HCT116 (cell line): Measurements from ENCODE around the gene SELENON. TPM values are rescaled to one million over a fixed set of nuclear protein-coding genes. Genes with fewer than 3 reads are reported as not detected.

Source experiments
- ATAC-seq: fragments of 200-7000 bp; cut with Tn5 transposase; 2 replicates; pipeline ENCODE4 v1.9.1; 2020; ENCODE audit warnings: mild to moderate bottlenecking, moderate library complexity
- BruUV-seq: library from RNA; stranded (reverse); fragments of 400-500 nt; replicated peaks from 2 replicates; lab custom pipeline; 2021; lab: Mats Ljungman, UMichigan
- CTCF ChIA-PET: fragments of 300-600 bp; sonication (Branson Sonifier 250); formaldehyde crosslinking; loops from one replicate; lab custom pipeline; 2021; ENCODE audit warnings: antibody characterized with exemption; lab: Charles Lee
- POLR2A ChIA-PET: fragments of 300-600, 350-600 bp; sonication (Branson Sonifier 250); formaldehyde crosslinking; loops from one replicate; lab custom pipeline; 2021; ENCODE audit warnings: antibody characterized with exemption; lab: Charles Lee
- RAD21 ChIA-PET, 2 experiments: fragments of 300-600 bp; sonication (Branson Sonifier 250); formaldehyde crosslinking; loops; one replicate each; lab custom pipeline; 2023; ENCODE audit warnings: low total read pairs in 2 of 2; ENCODE audit not compliant: uncharacterized antibody in 2 of 2, unreplicated experiment in 2 of 2, low non-redundant PET in 1 of 2; lab: Charles Lee
- DNase-seq: peaks from one replicate; pipeline ENCODE4 v3.0.0-alpha.2; 2010; ENCODE audit warnings: low read depth, low spot score
- H2AFZ ChIP-seq: fragments of 200-600 bp; shearing (Covaris generic), sonication (generic); 2 replicates; pipeline ENCODE4 v1.6.1; 2017; ENCODE audit warnings: low read depth, mixed run types, mixed read lengths, antibody characterized with exemption, low read length; ENCODE audit not compliant: poor library complexity, severe bottlenecking
- H3K27ac ChIP-seq: 2 replicates; pipeline ENCODE4 v1.5.1; 2012; ENCODE audit warnings: low read depth, low read length
- H3K27me3 ChIP-seq: fragments of 200-600 bp; sonication (generic); 2 replicates; pipeline ENCODE4 v1.6.1; 2016; ENCODE audit warnings: mixed run types, low read length, mixed read lengths; ENCODE audit not compliant: insufficient read depth
- H3K36me3 ChIP-seq, 2 experiments: fragments of 200-500 bp in 1 of 2; fragments of 200-600 bp in 1 of 2; sonication (Bioruptor generic) in 1 of 2; sonication (generic) in 1 of 2; 2 replicates each; pipeline versions ENCODE4 v1.5.1 to v1.6.1; 2014 to 2016; ENCODE audit warnings: low read length in 2 of 2, inconsistent platforms in 1 of 2, mixed read lengths in 1 of 2, mixed run types in 1 of 2; ENCODE audit not compliant: insufficient read depth in 2 of 2, control insufficient read depth in 1 of 2
- H3K4me1 ChIP-seq, 2 experiments: fragments of 200-600 bp in 1 of 2; sonication (generic) in 1 of 2; 2 replicates each; pipeline versions ENCODE4 v1.5.1 to v1.6.1; 2012 to 2017; ENCODE audit warnings: low read length in 2 of 2, inconsistent platforms in 1 of 2, mild to moderate bottlenecking in 1 of 2, mixed read lengths in 1 of 2, mixed run types in 1 of 2, moderate library complexity in 1 of 2; ENCODE audit not compliant: insufficient read depth in 2 of 2, control insufficient read depth in 1 of 2
- H3K4me2 ChIP-seq: fragments of 200-600 bp; sonication (generic); 2 replicates; pipeline ENCODE4 v1.6.1; 2017; ENCODE audit warnings: mixed run types, low read length, mixed read lengths
- H3K4me3 ChIP-seq, 2 experiments: fragments of 200-600 bp in 1 of 2; sonication (generic) in 1 of 2; replicated peaks in 1 of 2; 2 replicates each; pipeline ENCODE4 v1.5.1; 2011 to 2016; ENCODE audit warnings: low read length in 2 of 2, control low read depth in 1 of 2, low read depth in 1 of 2, mild to moderate bottlenecking in 1 of 2, mixed read lengths in 1 of 2, mixed run types in 1 of 2
- H3K79me2 ChIP-seq: fragments of 200-600 bp; sonication (generic); 2 replicates; pipeline ENCODE4 v1.6.1; 2017; ENCODE audit warnings: mild to moderate bottlenecking, mixed run types, low read length, moderate library complexity, mixed read lengths; ENCODE audit not compliant: insufficient read depth
- H3K9ac ChIP-seq: fragments of 200-600 bp; sonication (generic); 2 replicates; pipeline ENCODE4 v1.6.1; 2016; ENCODE audit warnings: low read length, mixed read lengths
- H3K9me2 ChIP-seq: fragments of 200-600 bp; sonication (generic), shearing (Covaris generic); 2 replicates; pipeline ENCODE4 v1.6.1; 2017; ENCODE audit warnings: mixed run types, mild to moderate bottlenecking, moderate library complexity; ENCODE audit not compliant: insufficient read depth
- H3K9me3 ChIP-seq, 2 experiments: fragments of 200-500 bp in 1 of 2; fragments of 200-600 bp in 1 of 2; sonication (Bioruptor generic) in 1 of 2; sonication (generic) in 1 of 2; 2 replicates each; pipeline ENCODE4 v1.6.1; 2014 to 2017; ENCODE audit warnings: low read length in 2 of 2, mixed read lengths in 2 of 2, inconsistent platforms in 1 of 2, low read depth in 1 of 2, mild to moderate bottlenecking in 1 of 2, mixed run types in 1 of 2, moderate library complexity in 1 of 2; ENCODE audit not compliant: control insufficient read depth in 1 of 2, insufficient read depth in 1 of 2
- H4K20me1 ChIP-seq: fragments of 200-600 bp; sonication (generic), shearing (Covaris generic); 2 replicates; pipeline ENCODE4 v1.6.1; 2017; ENCODE audit warnings: mixed run types, mild to moderate bottlenecking, moderate library complexity; ENCODE audit not compliant: insufficient read depth
- CEBPB ChIP-seq: IDR thresholded peaks from 2 replicates; pipeline ENCODE4 v1.6.1; 2012; ENCODE audit warnings: low read depth
- ELF1 ChIP-seq: IDR thresholded peaks from 2 replicates; pipeline ENCODE4 v1.6.1; 2012; ENCODE audit warnings: low read depth, borderline replicate concordance
- EZH2 ChIP-seq: fragments of 200-600 bp; sonication (generic); IDR thresholded peaks from 2 replicates; pipeline ENCODE4 v1.6.1; 2017; ENCODE audit warnings: antibody characterized with exemption, mixed run types
- EZH2phosphoT487 ChIP-seq: fragments of 200-600 bp; IDR thresholded peaks from 2 replicates; pipeline ENCODE4 v1.6.1; 2018; ENCODE audit warnings: antibody characterized with exemption, borderline replicate concordance
- JUND ChIP-seq: IDR thresholded peaks from 2 replicates; pipeline ENCODE4 v1.6.1; 2012
- POLR2AphosphoS5 ChIP-seq: IDR thresholded peaks from 2 replicates; pipeline ENCODE4 v1.6.1; 2011; ENCODE audit warnings: mild to moderate bottlenecking, low read depth, low read length, moderate library complexity
- SIN3A ChIP-seq: IDR thresholded peaks from 2 replicates; pipeline ENCODE4 v1.6.1; 2012; ENCODE audit warnings: low read depth
- intact Hi-C: fragments of 100-400 bp; cut with micrococcal nuclease; formaldehyde crosslinking; loops from 2 replicates; pipeline ENCODE4 v1.10.0; 2022
- total RNA-seq: library from RNA; stranded (reverse); gene quantifications from one replicate; pipeline ENCODE4 v1.2.1, GENCODE V29; 2021; ENCODE audit not compliant: unreplicated experiment
- TF ChIP-seq, protein P1 (sequence below), 3 experiments: fragments of 200-600 bp in 1 of 3; sonication (generic) in 1 of 3; IDR thresholded peaks in 2 of 3; conservative IDR thresholded peaks in 1 of 3; 2 replicates each; pipeline ENCODE4 v1.5.1; 2012 to 2017; ENCODE audit warnings: low read depth in 2 of 3, low read length in 2 of 3, antibody characterized with exemption in 1 of 3, borderline replicate concordance in 1 of 3, control low read depth in 1 of 3, mild to moderate bottlenecking in 1 of 3, mixed read lengths in 1 of 3, mixed run types in 1 of 3, moderate library complexity in 1 of 3; ENCODE audit not compliant: insufficient read depth in 1 of 3
- TF ChIP-seq, protein P2 (sequence below): IDR thresholded peaks from 2 replicates; pipeline ENCODE4 v1.6.1; 2012

SELENON gene
- total RNA-seq, 1 experiment from 2014 or later, result 85.1 TPM

DNA sequence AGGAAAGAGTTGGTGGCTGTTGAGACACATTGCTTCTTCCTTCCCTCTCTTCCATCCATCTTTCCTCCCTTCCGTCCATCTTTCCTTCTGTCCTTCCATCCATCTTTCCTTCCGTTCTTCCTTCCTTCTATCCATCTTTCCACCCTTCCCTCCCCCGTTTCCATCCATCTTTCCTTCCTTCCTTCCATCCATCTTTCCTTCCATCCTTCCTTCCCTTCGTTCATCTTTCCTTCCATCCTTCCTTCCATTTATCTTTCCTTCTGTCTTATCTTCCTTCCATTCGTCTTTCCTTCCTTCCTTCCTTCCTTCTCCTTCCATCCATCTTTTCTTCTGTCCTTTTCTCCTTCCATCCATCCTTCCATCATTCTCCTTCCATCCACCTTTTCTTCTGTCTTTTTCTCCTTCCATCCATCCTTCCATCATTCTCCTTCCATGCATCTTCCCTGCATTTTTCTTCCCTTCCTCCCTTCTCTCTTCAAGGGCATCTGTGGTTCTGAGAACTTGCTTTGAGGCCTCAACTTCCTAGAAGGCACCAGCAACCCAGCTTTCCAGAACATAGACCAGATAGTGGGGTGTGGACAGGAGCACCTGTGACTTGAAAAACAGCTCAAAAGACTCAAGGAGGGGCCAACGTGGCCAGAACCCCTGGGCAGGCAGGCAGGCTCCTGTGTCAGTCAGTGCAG, 48.9 kb upstream of the SELENON start:
- TF ChIP-seq EZH2 (no peak), ELF1 (no peak), JUND (no peak), EZH2phosphoT487 (no peak), POLR2AphosphoS5 (no peak), CEBPB (no peak), SIN3A (no peak)
- TF ChIP-seq, protein P1, sequence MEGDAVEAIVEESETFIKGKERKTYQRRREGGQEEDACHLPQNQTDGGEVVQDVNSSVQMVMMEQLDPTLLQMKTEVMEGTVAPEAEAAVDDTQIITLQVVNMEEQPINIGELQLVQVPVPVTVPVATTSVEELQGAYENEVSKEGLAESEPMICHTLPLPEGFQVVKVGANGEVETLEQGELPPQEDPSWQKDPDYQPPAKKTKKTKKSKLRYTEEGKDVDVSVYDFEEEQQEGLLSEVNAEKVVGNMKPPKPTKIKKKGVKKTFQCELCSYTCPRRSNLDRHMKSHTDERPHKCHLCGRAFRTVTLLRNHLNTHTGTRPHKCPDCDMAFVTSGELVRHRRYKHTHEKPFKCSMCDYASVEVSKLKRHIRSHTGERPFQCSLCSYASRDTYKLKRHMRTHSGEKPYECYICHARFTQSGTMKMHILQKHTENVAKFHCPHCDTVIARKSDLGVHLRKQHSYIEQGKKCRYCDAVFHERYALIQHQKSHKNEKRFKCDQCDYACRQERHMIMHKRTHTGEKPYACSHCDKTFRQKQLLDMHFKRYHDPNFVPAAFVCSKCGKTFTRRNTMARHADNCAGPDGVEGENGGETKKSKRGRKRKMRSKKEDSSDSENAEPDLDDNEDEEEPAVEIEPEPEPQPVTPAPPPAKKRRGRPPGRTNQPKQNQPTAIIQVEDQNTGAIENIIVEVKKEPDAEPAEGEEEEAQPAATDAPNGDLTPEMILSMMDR (IDR thresholded peaks at IDR 0.05 in 2 of 3, conservative IDR thresholded peaks at IDR 0.05 in 1 of 3; ENCODE audit: borderline replicate concordance in 1 of 3, insufficient read depth in 1 of 3, low read depth in 2 of 3, low read length in 2 of 3), result no peak
- TF ChIP-seq, protein P2, sequence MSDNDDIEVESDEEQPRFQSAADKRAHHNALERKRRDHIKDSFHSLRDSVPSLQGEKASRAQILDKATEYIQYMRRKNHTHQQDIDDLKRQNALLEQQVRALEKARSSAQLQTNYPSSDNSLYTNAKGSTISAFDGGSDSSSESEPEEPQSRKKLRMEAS, result no peak
- Histone ChIP-seq H3K79me2 (no peaks in the 10 kb centered on the region), H3K27ac (no peak overlapping the region), H4K20me1 (no peaks in the 10 kb centered on the region), H3K4me2 (no peak overlapping the region), H3K4me1 (no peaks in the 10 kb centered on the region), H3K36me3 (no peaks in the 10 kb centered on the region), H3K9me2 (no peaks in the 10 kb centered on the region), H3K9me3 (no peaks in the 10 kb centered on the region), H3K27me3 (peaks cover 10% of the 10 kb centered on the region; the same call in 1 of the 2 replicates), H3K4me3 (no peak overlapping the region), H2AFZ (no peak overlapping the region), H3K9ac (no peak overlapping the region)
- ATAC-seq, result no peak
- ChIA-PET POLR2A (no interaction called here), RAD21 (no interaction called here), CTCF (no interaction called here)
- no peak for DNase-seq
- intact Hi-C loops, result no loop called here
- no TSS peak for BruUV-seq
